Adrenal gland (tissue), 19 donors: ENCODE measurements around the gene NDUFC2. TPM values are rescaled to one million over a fixed set of nuclear protein-coding genes. Genes with fewer than 3 reads are reported as not detected.

Experiments used
- DNase-seq, 7 donors: peaks; one replicate each; pipeline ENCODE4 v3.0.0-alpha.2; 2019 to 2020
- H3K27ac ChIP-seq, 5 donors: fragments of 200-600 bp; sonication (generic) in 4 of 5; 1 replicate in 3 of 5; 2 replicates in 2 of 5; pipeline versions ENCODE4 v1.5.1 to v1.8.0; 2016 to 2020; ENCODE audit warnings: mild to moderate bottlenecking in 1 of 5
- H3K27me3 ChIP-seq: fragments of 200-600 bp; 2 replicates; pipeline ENCODE4 v1.8.0; 2021
- H3K36me3 ChIP-seq, 2 donors: fragments of 200-600 bp; replicated peaks in 1 of 2; 1 replicate in 1 of 2; 2 replicates in 1 of 2; pipeline versions ENCODE4 v1.5.1 to v1.8.0; 2018 to 2022
- H3K4me1 ChIP-seq, 2 donors: fragments of 200-600 bp; replicated peaks in 1 of 2; 1 replicate in 1 of 2; 2 replicates in 1 of 2; pipeline versions ENCODE4 v1.5.1 to v1.8.0; 2018 to 2021
- H3K4me3 ChIP-seq, 4 donors: fragments of 200-600 bp; sonication (generic) in 3 of 4; one replicate each; pipeline ENCODE4 v1.5.1; 2016 to 2018
- H3K9me3 ChIP-seq, 3 donors: fragments of 200-600 bp; sonication (generic) in 1 of 3; replicated peaks in 1 of 3; 1 replicate in 2 of 3; 2 replicates in 1 of 3; pipeline versions ENCODE4 v1.5.1 to v1.8.0; 2016 to 2021
- CTCF ChIP-seq, 6 experiments: fragments of 450-650 bp in 4 of 6; fragments of 200-600 bp in 2 of 6; sonication (generic) in 1 of 6; IDR thresholded peaks; 1 replicate in 5 of 6; 2 replicates in 1 of 6; pipeline versions ENCODE4 v1.5.1 to v1.8.0; 2016 to 2021; ENCODE audit warnings: antibody characterized with exemption in 6 of 6, mild to moderate bottlenecking in 2 of 6, moderate library complexity in 1 of 6
- POLR2A ChIP-seq, 2 donors: fragments of 450-650 bp; IDR thresholded peaks; one replicate each; pipeline ENCODE4 v1.6.1; 2017; ENCODE audit warnings: antibody characterized with exemption in 2 of 2, mild to moderate bottlenecking in 2 of 2, moderate library complexity in 1 of 2
- WGBS, 4 donors: extraction: QIAGEN DNeasy Blood & Tissue Kit in 2 of 4; methylation state at CpG; one replicate each; pipeline versions ENCODE4 v1.1.5 to v1.1.7; 2013 to 2017; 5-methylcytosine and 5-hydroxymethylcytosine counted together
- intact Hi-C, 2 donors: fragments of 100-400 bp; cut with DNase I; formaldehyde crosslinking; loops; one replicate each; pipeline versions ENCODE4 v1.14.1 to v1.15.0; 2022 to 2023
- long read RNA-seq, 10 donors: library from polyadenylated mRNA in 3 of 10; unstranded in 2 of 10; stranded (forward) in 1 of 10; transcript quantifications; one replicate each; pipeline ENCODE4 v2.0.0 and lab custom pipeline, GENCODE V29; 2021 to 2026
- polyA plus RNA-seq, 3 donors: library from polyadenylated mRNA; stranded (reverse); fragments of 200-250 nt in 2 of 3; fragments of 350-450 nt in 1 of 3; fragmentation: Illumina TruSeq in 1 of 3; extraction: RNeasy Lipid Tissue Mini Kit (QIAGEN cat#74804) in 1 of 3; gene quantifications; one replicate each; pipeline ENCODE4 v1.2.3, GENCODE V29; 2013 to 2014
- total RNA-seq, 9 donors: library from RNA; depleted of rRNA in 4 of 9; stranded (reverse); fragments of >200 nt in 4 of 9; fragments of 120-200 nt in 1 of 9; fragmentation: NEBNext Ultra II Directional in 1 of 9; extraction: Animal tissue kit (Norgen Biotek cat#: 25700) in 1 of 9; gene quantifications; one replicate each; pipeline versions ENCODE4 v1.1.0 to v1.2.4, GENCODE V29; 2013 to 2023
- donor health status: healthy with polysubstance abuse.
- donor health status: Bipolar disorder and iron deficiency.
- donor health status: DM: yes; HTN: yes; CAD: no.
- donor health status: DM: no; HTN: no; CAD: no.
- donor health status: DM: no; HTN: no; CAD: no.
- donor health status: DM: yes; HTN: yes; CAD: no.

NDUFC2 gene
- total RNA-seq (100 to 1,000 TPM; 259 to 487 (median 380) TPM), polyA plus RNA-seq (100 to 1,000 TPM in 2 of 3 donors, 10 to 100 TPM in 1; 75.4 to 200 (median 139) TPM)
- long read RNA-seq, donor 1, transcript NDUFC2-201 (3 exons, 2,518 nt), result major isoform, 434 of 510 reads
- long read RNA-seq, donor 1, transcript NDUFC2-204 (2 exons, 561 nt), result minor isoform, 5 of 510 reads
- long read RNA-seq, donor 1, partial matches to known transcripts, result 57 of 510 reads
- long read RNA-seq, donor 1, other reads (novel, unspliced or antisense), result 11 of 510 reads
- long read RNA-seq, donor 2, transcript NDUFC2-201 (3 exons, 2,518 nt), result major isoform, 267 of 330 reads
- long read RNA-seq, donor 2, partial matches to known transcripts, result 52 of 330 reads
- long read RNA-seq, donor 2, other reads (novel, unspliced or antisense), result 8 of 330 reads
- long read RNA-seq, donor 3, transcript NDUFC2-201 (3 exons, 2,518 nt), result major isoform, 249 of 317 reads
- long read RNA-seq, donor 3, partial matches to known transcripts, result 67 of 317 reads
- long read RNA-seq, donor 3, other reads (novel, unspliced or antisense), result 0 of 317 reads
- long read RNA-seq, donor 4, transcript NDUFC2-201 (3 exons, 2,518 nt), result major isoform, 551 of 566 reads
- long read RNA-seq, donor 4, partial matches to known transcripts, result 1 of 566 reads
- long read RNA-seq, donor 4, other reads (novel, unspliced or antisense), result 10 of 566 reads
- long read RNA-seq, donor 5, transcript NDUFC2-201 (3 exons, 2,518 nt), result major isoform, 355 of 360 reads
- long read RNA-seq, donor 5, partial matches to known transcripts, result 2 of 360 reads
- long read RNA-seq, donor 5, other reads (novel, unspliced or antisense), result 3 of 360 reads
- long read RNA-seq, donor 6, transcript NDUFC2-201 (3 exons, 2,518 nt), result major isoform, 341 of 355 reads
- long read RNA-seq, donor 6, transcript NDUFC2-204 (2 exons, 561 nt), result minor isoform, 6 of 355 reads
- long read RNA-seq, donor 6, partial matches to known transcripts, result 4 of 355 reads
- long read RNA-seq, donor 6, other reads (novel, unspliced or antisense), result 4 of 355 reads
- long read RNA-seq, donor 7, transcript NDUFC2-201 (3 exons, 2,518 nt), result major isoform, 174 of 223 reads
- long read RNA-seq, donor 7, partial matches to known transcripts, result 39 of 223 reads
- long read RNA-seq, donor 7, other reads (novel, unspliced or antisense), result 7 of 223 reads
- long read RNA-seq, donor 8, transcript NDUFC2-201 (3 exons, 2,518 nt), result major isoform, 356 of 407 reads
- long read RNA-seq, donor 8, partial matches to known transcripts, result 47 of 407 reads
- long read RNA-seq, donor 8, other reads (novel, unspliced or antisense), result 0 of 407 reads
- long read RNA-seq, donor 9, transcript NDUFC2-201 (3 exons, 2,518 nt), result major isoform, 216 of 299 reads
- long read RNA-seq, donor 9, partial matches to known transcripts, result 81 of 299 reads
- long read RNA-seq, donor 9, other reads (novel, unspliced or antisense), result 0 of 299 reads
- long read RNA-seq, donor 10, transcript NDUFC2-201 (3 exons, 2,518 nt), result major isoform, 155 of 173 reads
- long read RNA-seq, donor 10, partial matches to known transcripts, result 16 of 173 reads
- long read RNA-seq, donor 10, other reads (novel, unspliced or antisense), result 0 of 173 reads

GRCh38 chr11:78079232-78080083 is at the start of gene NDUFC2:
NDUFC2 (minus strand) TSS chr11:78079862; CDS start chr11:78079744, 118 bp downstream.
- H3K27me3 ChIP-seq, result no peaks in the 10 kb centered on the region
- intact Hi-C loops, result loop anchor here in 1 of 2 donors (10.0 kb wide), 1 partner anchor 115 kb away; no protein-coding TSS in a partner anchor
- H3K36me3 ChIP-seq, result no peaks in the 10 kb centered on the region
- peak within 1 kb of the TSS; percentile 58 to 93 (median 89) for H3K27ac ChIP-seq
- peak; percentile 73 to 89 (median 82) for DNase-seq
- H3K4me3 ChIP-seq, result peak within 1 kb of the TSS; percentile 30 to 88 (median 76)
- 0 to 1% (median 1%) methylated on average over 11 to 68 of the region's 68 CpGs for WGBS, 4 donors
- TF ChIP-seq POLR2A (IDR thresholded peaks at IDR 0.05), result peak; percentile 64 to 80
- peak in 1 of 6 experiments; percentile 28 for TF ChIP-seq CTCF (IDR thresholded peaks at IDR 0.05)
- no peaks in the 10 kb centered on the region for H3K9me3 ChIP-seq
- H3K4me1 ChIP-seq, result peaks cover 18 to 43% of the 10 kb centered on the region in 2 donors

- no peak for TF ChIP-seq POLR2A (IDR thresholded peaks at IDR 0.05)
- no peak for TF ChIP-seq CTCF (IDR thresholded peaks at IDR 0.05)
- Histone ChIP-seq H3K27me3 (no peaks in the 10 kb centered on the region), H3K9me3 (no peaks in the 10 kb centered on the region), H3K27ac (no peak overlapping the region), H3K4me3 (no peak overlapping the region), H3K4me1 (no peaks in the 10 kb centered on the region), H3K36me3 (peaks cover 0 to 3% of the 10 kb centered on the region in 2 donors)
- no peak for DNase-seq
- intact Hi-C loops, result no loop called here
- 94 to 98% (median 96%) methylated on average over 3 of the region's 3 CpGs for WGBS, 4 donors
These were observed 47.7 kb upstream of the NDUFC2 start for GRCh38 chr11:78127403-78127802.

- Histone ChIP-seq H3K4me3 (no peak overlapping the region), H3K4me1 (no peaks in the 10 kb centered on the region), H3K27ac (no peak overlapping the region), H3K36me3 (peaks cover 0 to 6% of the 10 kb centered on the region in 2 donors), H3K27me3 (no peaks in the 10 kb centered on the region), H3K9me3 (no peaks in the 10 kb centered on the region)
- intact Hi-C loops, result no loop called here
- TF ChIP-seq CTCF (IDR thresholded peaks at IDR 0.05) (no peak), POLR2A (IDR thresholded peaks at IDR 0.05) (no peak)
- WGBS, 4 donors, result 77 to 88% (median 82%) methylated on average over 6 of the region's 6 CpGs
- DNase-seq, result no peak
These were observed 33.1 kb upstream of the NDUFC2 start for GRCh38 chr11:78112582-78113275.
